GM12801 (cell line): ENCODE results near the gene ABCG5.

Experiments used
- TF ChIP-seq, protein P1 (sequence below): IDR thresholded peaks from one replicate; pipeline ENCODE4 v1.5.1; 2011; ENCODE audit warnings: control low read depth; ENCODE audit not compliant: insufficient read length; ENCODE audit errors: extremely low read depth

Gene ABCG5

GRCh38 chr2:43774617-43775016, 64.0 kb downstream of the ABCG5 start:
- TF ChIP-seq, protein P1, sequence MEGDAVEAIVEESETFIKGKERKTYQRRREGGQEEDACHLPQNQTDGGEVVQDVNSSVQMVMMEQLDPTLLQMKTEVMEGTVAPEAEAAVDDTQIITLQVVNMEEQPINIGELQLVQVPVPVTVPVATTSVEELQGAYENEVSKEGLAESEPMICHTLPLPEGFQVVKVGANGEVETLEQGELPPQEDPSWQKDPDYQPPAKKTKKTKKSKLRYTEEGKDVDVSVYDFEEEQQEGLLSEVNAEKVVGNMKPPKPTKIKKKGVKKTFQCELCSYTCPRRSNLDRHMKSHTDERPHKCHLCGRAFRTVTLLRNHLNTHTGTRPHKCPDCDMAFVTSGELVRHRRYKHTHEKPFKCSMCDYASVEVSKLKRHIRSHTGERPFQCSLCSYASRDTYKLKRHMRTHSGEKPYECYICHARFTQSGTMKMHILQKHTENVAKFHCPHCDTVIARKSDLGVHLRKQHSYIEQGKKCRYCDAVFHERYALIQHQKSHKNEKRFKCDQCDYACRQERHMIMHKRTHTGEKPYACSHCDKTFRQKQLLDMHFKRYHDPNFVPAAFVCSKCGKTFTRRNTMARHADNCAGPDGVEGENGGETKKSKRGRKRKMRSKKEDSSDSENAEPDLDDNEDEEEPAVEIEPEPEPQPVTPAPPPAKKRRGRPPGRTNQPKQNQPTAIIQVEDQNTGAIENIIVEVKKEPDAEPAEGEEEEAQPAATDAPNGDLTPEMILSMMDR, result no peak

GRCh38 chr2:43773876-43774613, 64.6 kb downstream of the ABCG5 start, which contains the start of gene DYNC2LI1:
Gene DYNC2LI1, plus strand, starts transcription at chr2:43774039. Its CDS starts 100 bp downstream, at chr2:43774139.
- TF ChIP-seq, protein P1, result no peak

DNA sequence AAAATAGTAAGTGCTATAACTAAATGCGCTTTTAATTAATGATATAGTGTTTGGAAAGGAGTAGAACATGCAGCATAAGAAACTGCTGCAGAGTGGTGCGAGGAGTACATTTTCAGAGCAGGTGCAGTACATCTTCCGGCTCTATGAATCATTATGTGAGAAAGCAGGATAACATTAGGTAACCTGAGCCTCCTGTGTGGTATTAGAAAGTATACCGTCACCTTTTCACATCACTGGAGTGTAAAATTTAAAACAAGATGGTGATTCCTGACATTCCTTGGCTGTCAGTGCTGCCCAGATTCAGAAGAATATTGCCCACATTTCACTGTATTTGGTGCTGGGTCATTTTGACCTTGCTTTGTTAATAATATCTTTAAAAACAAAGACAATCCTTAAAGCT, 72.6 kb downstream of the ABCG5 start:
- TF ChIP-seq, protein P1, result no peak

GRCh38 chr2:43764086-43764705, 74.4 kb downstream of the ABCG5 start:
- TF ChIP-seq, protein P1, result no peak

GRCh38 chr2:43763091-43763490, 75.5 kb downstream of the ABCG5 start:
- TF ChIP-seq, protein P1, result no peak
